Activated CD8-positive, alpha-beta memory T cell treated with anti-CD3 and anti-CD28 coated beads, Interleukin-2, amount 50 U/mL, for 1 hour (primary cell): Measurements from ENCODE around the gene AGRN.
"Not testable (repeated sequence)": the region's sequence is repeated elsewhere in the genome, so short reads cannot be mapped to it uniquely, and the experiment has no call there.

ENCODE experiments used
- DNase-seq: peaks from one replicate; pipeline ENCODE4 v3.0.0-alpha.2; 2020; ENCODE audit errors: extremely low read depth

The AGRN gene

DNA sequence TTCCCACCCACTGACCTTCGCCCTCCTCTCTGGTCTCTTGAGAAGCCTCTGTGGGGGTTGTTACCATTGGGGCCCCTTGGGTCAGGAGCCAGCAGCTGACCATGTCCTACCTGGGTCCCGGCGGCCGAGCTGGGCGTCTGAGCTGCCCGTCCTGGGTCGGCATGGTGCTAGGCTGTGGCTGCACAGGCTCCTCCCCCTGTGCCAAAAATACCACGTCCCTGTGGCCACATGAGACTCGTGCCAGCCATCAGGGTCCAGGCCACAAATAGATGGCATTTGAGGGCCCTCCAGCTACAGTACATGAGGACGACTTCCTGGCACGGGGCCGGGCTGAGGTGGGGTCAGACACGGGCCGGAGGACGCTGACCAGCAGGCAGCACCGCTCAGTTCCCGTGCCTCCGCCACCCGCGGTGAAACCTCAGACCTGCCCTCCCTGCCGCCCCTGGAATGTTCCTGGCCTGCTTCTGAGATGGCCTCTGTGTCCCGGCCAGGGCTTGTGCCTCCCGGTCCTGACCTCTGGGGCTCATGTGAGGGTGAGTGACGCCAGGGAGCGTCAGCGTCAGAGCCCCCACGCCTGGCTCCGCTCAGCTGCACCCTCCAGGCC, 37.9 kb upstream of the AGRN start, which contains the start of gene PERM1:
PERM1 (minus strand) TSS at position 139 of the 604 bp plus-strand sequence. CDS start 1,064 bp downstream, outside the sequence.
- DNase-seq: no peak

- DNase-seq: no peak
These were observed 37.0 kb upstream of the AGRN start for GRCh38 chr1:982765-983436.

DNA sequence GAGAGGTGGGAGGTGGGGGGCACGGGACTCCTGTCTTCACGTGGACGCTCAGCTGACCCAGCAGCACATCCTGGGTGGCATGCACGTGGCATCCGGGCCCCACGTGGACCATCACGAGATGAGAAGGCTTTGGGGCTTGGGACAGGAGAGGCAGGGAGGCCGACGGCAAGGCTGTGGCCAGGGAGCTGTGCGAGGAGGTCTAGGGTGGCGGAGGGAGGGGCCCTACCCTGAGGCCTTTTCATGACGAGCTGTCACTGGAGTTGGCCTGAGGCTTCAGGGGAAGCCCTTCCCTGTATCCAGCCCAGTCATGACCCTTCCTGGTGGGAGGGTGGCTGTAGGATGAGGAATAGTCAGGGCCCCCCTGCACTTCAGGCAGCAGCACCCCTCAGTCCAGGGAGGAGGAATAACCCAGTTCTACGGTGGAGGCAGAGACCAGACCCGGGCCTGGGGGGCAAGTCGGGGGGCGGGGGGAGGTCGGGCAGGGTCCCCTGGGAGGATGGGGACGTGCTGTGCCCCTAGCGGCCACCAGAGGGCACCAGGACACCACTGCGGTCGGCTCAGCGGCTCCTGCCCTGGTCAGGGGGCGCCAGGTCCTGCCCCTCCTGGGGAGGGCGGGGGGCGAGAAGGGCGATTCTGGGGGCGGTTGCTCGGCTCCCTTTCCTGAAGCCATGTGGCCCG, 36.0 kb upstream of the AGRN start:
- DNase-seq: no peak

DNA sequence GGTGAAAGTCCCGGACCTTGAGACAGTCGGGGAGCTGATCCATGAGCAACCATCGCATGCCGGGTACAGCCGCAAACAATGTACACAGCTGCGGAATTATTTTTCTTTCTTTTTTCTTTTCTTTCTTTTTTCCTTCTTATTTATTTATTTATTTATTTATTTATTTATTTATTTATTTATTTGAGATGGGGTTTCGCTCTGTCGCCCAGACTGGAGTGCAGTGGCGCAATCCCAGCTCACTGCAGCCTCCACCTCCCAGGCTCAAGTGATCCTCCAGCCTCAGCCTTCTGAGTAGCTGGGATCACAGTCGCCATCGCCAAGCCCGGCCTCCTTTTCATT, 35.5 kb upstream of the AGRN start:
- no peak for DNase-seq

DNA sequence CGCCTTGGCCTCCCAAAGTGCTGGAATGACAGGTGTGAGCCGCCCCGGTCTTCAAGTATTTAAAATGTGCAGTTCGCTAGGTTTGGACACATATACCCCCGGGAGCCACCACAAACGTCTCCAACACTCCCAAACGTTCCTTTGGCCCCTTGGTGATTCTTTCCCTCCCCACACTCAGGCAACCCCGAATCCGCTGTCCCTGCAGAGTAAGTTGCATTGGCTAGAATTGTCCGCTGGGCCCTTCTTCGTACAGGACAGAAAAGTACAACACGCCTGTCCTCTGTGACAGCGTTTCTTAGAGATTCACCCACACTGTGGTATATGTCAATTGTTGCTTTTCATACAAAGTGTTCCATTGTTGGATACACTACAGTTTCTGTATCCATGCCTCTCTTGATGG, 34.8 kb upstream of the AGRN start:
- no peak for DNase-seq

- DNase-seq: not testable (repeated sequence)
These were observed 31.9 kb upstream of the AGRN start for GRCh38 chr1:988061-988460.

DNA sequence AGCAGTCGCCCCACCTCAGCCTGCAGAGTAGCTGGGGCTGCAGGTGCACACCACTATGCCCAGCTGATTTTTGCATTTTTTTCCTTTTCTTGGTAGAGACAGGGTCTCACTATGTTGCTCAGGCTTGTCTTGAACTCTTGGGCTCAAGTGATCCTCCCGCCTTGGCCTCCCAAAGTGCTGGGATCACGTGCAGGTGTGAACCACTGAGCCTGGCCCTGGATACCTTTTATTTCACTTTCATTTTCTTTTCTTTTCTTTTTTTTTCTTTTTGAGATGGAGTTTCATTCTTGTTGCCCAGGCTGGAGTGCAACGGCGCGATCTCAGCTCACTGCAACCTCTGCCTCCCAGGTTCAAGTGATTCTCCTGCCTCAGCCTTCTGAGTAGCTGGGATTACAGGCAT, 28.6 kb upstream of the AGRN start:
- not testable (repeated sequence) for DNase-seq

GRCh38 chr1:991895-992294, 28.0 kb upstream of the AGRN start:
- DNase-seq: no peak

DNA sequence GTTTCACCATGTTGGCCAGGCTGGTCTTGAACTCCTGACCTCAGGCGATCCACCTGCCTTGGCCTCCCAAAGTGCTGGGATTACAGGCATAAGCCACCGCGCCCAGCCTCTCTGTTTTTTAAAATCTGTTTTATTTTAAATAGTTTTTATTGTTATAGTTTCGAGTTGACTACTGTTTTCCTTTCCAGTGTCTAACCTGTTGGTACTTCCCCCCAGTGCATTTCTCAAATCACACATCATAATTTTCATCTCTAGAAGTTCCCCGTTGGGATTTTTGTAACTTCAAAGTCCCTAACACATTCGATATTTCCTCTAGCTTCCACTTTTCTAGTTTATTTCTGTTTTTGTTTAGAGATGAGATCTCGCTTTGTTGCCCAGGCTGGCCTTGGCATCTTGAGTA, 27.6 kb upstream of the AGRN start:
- no peak for DNase-seq

GRCh38 chr1:993379-993995, 26.4 kb upstream of the AGRN start:
- DNase-seq: no peak

DNA sequence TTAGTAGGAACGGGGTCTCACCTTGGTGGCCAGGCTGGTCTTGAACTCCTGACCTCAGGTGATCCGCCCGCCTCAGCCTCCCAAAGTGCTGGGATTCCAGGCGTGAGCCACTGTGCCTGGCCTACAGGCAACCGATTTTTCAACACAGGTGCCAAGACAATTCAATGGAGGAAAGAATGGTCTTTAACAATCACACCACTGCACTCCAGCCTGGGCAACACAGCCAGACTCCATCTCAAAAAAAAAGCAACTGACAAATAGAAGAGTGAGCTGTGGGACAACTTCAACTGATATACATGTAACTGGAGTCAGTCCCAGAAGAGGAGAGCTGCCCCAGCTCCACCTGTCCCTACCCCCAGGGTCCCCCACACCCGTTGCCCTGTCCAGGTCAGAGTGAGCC, 25.4 kb upstream of the AGRN start:
- DNase-seq: not testable (repeated sequence)

DNA sequence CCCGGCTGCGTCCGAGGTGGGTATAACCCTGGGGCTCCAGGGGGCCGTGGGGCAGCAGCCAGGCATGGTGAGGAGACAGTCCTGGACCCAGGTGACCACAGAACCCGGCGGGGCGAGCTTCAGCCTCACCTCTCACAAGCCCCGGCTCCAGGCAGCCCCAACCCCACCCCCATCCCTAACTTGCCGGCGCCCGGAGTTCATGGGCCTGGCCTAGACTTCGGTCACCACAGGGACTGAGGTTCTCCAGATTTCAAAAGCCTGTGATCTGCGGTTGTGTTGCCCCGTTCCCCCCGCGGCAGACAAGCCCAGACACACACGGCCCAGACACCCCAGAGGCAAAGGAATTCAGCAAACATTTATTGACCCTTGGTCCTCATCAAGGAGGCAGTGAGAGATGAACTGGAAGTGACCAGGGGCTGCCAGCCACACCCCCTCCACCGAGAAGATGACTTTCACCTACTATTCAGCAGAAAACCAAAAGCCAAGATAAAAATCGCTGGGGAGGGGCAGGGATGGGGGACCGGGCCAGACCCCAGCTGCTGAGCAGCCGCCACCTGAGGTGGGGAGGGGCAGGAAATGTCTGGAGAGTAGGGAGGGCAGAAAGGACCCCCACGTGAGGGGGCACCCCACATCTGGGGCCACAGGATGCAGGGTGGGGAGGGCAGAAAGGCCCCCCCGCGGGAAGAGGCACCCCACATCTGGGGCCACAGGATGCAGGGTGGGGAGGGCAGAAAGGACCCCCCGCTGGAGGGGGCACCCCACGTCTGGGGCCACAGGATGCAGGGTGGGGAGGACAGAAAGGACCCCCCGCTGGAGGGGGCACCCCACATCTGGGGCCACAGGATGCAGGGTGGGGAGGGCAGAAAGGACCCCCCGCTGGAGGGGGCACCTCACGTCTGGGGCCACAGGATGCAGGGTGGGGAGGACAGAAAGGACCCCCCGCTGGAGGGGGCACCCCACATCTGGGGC, 24.0 kb upstream of the AGRN start:
- DNase-seq: no peak

- no peak for DNase-seq
These were observed 22.8 kb upstream of the AGRN start for GRCh38 chr1:996851-997712.

- no peak for DNase-seq
These were observed 22.3 kb upstream of the AGRN start for GRCh38 chr1:997713-997992.

- DNase-seq: no peak
These were observed 21.8 kb upstream of the AGRN start for GRCh38 chr1:997993-998744.

GRCh38 chr1:998745-998994, 21.2 kb upstream of the AGRN start:
- no peak for DNase-seq

DNA sequence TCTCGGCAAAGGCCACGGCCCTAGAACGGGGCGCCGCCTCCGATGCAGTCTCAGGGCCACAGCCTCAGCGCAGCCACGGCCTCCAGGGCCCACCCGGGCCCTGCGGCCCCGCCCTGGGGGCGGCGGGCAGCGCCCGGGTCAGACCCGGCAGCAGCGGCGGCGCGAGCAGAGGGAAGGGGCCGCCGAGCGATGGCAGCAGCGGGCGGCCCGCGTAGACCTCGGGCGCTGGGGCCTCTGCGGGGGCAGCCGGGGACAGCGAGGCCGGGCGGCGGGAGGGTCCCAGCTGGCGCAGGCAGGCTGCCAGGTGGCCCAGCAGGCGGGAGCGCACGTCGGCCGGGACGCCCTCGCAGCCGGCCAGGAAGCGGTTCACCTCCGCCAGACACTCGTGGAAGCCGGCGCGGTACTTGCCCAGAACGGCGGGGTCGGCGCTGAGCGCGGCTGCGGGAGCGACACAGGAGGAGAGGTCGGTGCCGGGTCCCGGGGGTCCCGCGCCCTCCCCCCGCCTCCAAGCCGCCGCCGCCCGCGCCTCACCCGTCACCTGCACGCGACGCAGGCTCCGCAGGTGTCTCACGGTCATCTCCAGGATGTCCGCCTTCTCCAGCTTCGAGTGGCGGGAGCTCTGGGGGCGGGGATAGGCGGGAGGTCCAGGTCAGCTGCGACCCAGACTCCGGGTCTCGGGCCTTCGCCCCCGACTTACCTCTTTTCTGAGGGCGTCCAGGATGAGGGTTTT, 20.8 kb upstream of the AGRN start:
- DNase-seq: no peak

DNA sequence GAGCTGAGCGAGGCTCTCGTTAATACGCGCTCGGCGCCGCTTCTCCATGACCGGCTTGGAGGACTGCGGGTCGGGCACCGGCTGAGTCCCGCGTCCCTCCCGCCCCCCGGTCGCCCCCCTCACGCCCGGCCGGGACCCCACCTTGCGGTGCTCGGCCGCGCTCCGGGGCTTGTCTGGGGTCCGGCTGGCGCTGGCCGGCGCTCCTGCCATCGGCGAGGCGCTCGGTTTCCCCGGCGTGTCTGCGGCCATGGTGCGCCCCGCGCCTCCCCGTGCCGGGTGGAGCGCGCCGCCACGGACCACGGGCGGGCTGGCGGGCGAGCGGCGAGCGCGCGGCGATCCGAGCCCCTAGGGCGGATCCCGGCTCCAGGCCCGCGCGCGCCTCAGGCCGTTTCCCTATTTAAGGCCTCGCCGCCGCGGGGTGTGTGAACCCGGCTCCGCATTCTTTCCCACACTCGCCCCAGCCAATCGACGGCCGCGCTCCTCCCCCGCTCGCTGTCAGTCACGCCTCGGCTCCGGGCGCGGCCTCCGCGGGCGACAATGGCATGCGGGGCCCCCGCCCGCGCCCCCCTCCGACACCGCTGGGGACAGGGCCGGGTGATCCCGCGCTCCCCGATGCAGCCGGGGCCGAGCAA, 20.1 kb upstream of the AGRN start, which contains the start of gene HES4:
HES4 (minus strand) TSS at position 373 of the 632 bp plus-strand sequence; CDS start at position 249, 124 bp downstream.
- no peak for DNase-seq
